Activated CD8-positive, alpha-beta memory T cell treated with anti-CD3 and anti-CD28 coated beads, Interleukin-2, amount 50 U/mL, for 24 hours (primary cell): ENCODE results near the gene AHSA1.

Experiments used
- DNase-seq: peaks from one replicate; pipeline ENCODE4 v3.0.0-alpha.2; 2020; ENCODE audit errors: extremely low read depth

AHSA1 gene

DNA sequence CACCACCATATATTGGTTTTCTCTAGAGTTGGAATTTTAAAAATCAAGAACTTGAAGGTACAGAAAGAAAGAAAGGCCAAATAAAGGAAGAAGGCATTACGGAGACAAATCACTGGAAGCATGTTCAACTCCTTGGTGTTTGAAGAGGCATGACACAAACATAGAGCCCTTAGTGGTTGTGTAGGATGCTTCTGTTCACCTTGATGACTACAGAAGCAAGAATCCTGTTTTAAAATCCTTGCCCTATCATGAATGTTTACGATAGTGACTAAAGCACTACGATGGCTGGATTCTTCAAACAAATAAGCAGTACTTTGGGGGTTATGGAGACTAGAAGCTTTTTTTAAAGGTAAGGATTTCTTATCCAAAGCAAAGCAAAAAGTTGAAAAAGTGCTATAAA is 51.0 kb downstream of the AHSA1 start:
- no peak for DNase-seq

DNA sequence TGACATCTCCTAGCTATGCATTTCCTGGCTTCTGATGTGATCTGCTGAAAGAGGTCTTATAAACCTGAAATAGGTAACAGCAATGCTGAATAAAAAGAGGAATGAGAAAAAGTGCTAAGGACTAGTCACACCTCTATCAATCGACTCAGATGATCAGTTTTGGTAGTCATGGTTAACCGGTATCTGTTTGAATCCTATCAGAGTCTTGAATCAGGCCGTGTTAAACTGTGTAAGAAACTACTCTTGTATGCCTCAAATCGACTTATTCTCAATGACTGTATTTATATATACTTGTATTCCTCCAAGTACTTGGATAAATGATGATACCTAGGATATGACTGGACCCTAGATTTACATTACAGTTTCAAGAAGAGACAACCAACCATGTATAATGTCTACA is 51.5 kb downstream of the AHSA1 start:
- DNase-seq: no peak

DNA sequence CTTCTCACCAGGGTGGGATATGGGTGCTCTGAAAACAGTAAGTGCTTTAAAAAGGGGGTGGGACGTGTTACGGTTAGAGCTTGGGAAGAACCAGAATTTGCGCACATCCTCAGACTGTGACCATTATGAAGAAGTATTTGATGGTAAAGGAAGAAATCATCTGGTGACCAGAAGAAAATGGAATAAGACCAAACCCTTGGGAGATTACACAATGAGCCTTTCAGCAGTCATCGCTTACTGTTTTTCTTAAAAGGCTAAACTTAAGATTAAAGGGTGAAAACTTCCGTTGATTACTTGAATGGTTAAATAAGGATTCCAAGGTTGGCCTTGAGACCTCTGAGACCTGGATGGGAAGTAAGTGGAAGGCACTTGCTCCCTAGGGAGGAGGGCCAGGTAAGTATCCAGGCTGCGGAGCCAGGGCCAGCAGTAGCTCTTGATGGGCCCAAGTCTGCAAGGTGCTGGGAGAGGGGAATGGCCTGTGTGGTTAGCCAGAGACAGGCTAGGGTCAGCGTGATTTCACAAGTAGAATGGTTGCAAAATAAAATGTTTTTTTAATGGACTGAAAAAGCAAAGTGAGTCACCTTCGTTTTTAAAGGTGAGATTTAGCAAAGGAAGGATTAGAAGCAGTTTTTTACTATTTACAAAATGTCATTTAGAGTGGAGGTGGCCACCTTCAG is 53.7 kb downstream of the AHSA1 start:
- DNase-seq: no peak

DNA sequence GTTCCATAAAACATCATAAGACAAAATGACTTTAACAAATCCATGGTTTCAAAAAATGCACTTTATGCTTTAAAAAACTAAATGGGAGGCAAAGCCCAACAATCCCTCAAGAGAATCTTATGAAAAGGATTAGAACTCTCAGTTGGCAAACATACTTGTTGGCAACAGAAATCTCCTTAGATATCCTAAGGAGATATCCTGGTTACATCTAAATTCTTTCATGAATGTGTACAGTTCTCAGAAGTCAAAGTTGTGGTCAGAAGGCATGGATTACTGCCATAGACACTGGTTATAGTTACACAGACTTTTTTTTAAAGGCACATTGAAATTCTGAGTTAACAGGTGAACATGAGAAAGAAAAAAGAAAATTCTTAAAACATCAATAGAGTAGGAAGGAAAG is 58.2 kb downstream of the AHSA1 start:
- DNase-seq: no peak
